Measurements from ENCODE around the gene PTPRN2.

GRCh38 chr7:158083526-158084310 lies 503.9 kb downstream of the PTPRN2 start:
- TF ChIP-seq CTCF (conservative IDR thresholded peaks at IDR 0.05 in 1 of 2, IDR thresholded peaks at IDR 0.05 in 1 of 2; ENCODE audit: extremely low read depth in 1 of 2, insufficient read depth in 1 of 2, low read depth in 1 of 2, low read length in 2 of 2): no peak
- no peak for TF ChIP-seq EZH2 (IDR thresholded peaks at IDR 0.05; ENCODE audit: borderline replicate concordance, low read length)

Data from mammary epithelial cell (primary cell).